Mammary epithelial cell (primary cell): Measurements from ENCODE around the gene SRGAP1.

ENCODE experiments used
- CTCF ChIP-seq, 2 donors: IDR thresholded peaks in 1 of 2; conservative IDR thresholded peaks in 1 of 2; 2 replicates each; pipeline ENCODE4 v1.5.1; 2011 to 2012; ENCODE audit warnings: inconsistent platforms in 2 of 2, low read length in 2 of 2, mild to moderate bottlenecking in 2 of 2, control low read depth in 1 of 2, low read depth in 1 of 2; ENCODE audit not compliant: insufficient read depth in 1 of 2; ENCODE audit errors: extremely low read depth in 1 of 2
- EZH2 ChIP-seq: IDR thresholded peaks from 2 replicates; pipeline ENCODE4 v1.6.1; 2012; ENCODE audit warnings: low read length, inconsistent platforms, borderline replicate concordance

GRCh38 chr12:63822352-63822751 lies 22.1 kb upstream of the SRGAP1 start:
- no peak for TF ChIP-seq CTCF (conservative IDR thresholded peaks at IDR 0.05 in 1 of 2, IDR thresholded peaks at IDR 0.05 in 1 of 2; ENCODE audit: extremely low read depth in 1 of 2, insufficient read depth in 1 of 2, low read depth in 1 of 2, low read length in 2 of 2)
- TF ChIP-seq EZH2, result no peak
